Measurements from ENCODE around the gene ANKRD28. TPM values are rescaled to one million over a fixed set of nuclear protein-coding genes. Genes with fewer than 3 reads are reported as not detected.

ANKRD28 gene
- total RNA-seq, 1 experiment from 2014 or later = 47.5 TPM

DNA sequence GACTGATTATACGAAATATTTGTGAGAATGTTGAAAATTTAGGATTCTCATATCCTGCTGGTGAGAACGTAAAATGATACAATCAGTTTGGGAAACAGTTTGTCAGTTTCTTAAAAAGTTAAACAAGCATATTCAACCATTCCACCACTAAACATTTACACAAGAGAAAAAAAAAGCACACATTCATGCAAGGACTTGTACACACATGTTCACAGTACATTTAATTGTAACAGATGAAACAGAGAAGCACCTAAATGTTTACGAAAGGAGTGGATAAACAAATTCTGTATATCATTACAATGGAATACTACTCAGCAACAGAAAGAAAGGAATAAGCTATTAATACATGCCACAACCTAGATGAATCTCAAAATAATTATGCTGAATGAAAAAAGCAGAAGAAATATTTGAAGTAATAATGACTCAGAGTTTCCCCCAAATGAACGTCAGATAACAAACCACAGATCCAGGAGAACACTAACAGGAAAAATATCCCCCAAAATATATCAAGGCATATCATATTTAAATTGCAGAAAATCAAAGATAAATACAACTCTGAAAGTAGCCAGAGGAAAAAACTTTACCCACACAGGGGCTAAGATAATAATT is 14.3 kb downstream of the ANKRD28 start:
- POLR2A ChIA-PET = no interaction called here
- Histone ChIP-seq H3K79me2 (ENCODE audit: insufficient read depth, low read length) (peaks cover 57% of the 10 kb centered on the region), H3K27me3 (ENCODE audit: insufficient read depth, low read length) (no peaks in the 10 kb centered on the region), H3K4me1 (ENCODE audit: control insufficient read depth in 1 of 2, insufficient read depth in 2 of 2, low read length in 2 of 2) (peaks cover 2 to 15% of the 10 kb centered on the region in 2 experiments; a peak in 3 of 4 replicates), H3K4me2 (ENCODE audit: low read length) (peak overlapping the region; percentile 7; the same call in 1 of the 2 replicates), H3K9ac (ENCODE audit: low read length) (no peak overlapping the region), H3K36me3 (ENCODE audit: control insufficient read depth in 1 of 2, insufficient read depth in 2 of 2, low read length in 2 of 2) (no peaks in the 10 kb centered on the region), H2AFZ (ENCODE audit: low read depth, low read length, poor library complexity, severe bottlenecking) (no peak overlapping the region), H3K9me3 (ENCODE audit: control insufficient read depth in 1 of 2, insufficient read depth in 1 of 2, low read depth in 1 of 2, low read length in 2 of 2) (no peaks in the 10 kb centered on the region), H3K27ac (ENCODE audit: low read depth, low read length) (no peak overlapping the region), H3K4me3 (replicated peaks in 1 of 2; ENCODE audit: low read depth in 1 of 2, low read length in 2 of 2) (no peak overlapping the region), H3K9me2 (ENCODE audit: insufficient read depth) (no peaks in the 10 kb centered on the region), H4K20me1 (ENCODE audit: insufficient read depth) (no peaks in the 10 kb centered on the region)
- CTCF ChIA-PET = no interaction called here
- 0 out of 2 replicates have a peak, but pooled peaks have one; percentile 11 for TF ChIP-seq JUND (IDR thresholded peaks at IDR 0.05)
- TF ChIP-seq FOSL1 (IDR thresholded peaks at IDR 0.05; ENCODE audit: low read depth) = peak; percentile 46; the same call in 1 of the 2 replicates
- TF ChIP-seq EZH2phosphoT487 (IDR thresholded peaks at IDR 0.05; ENCODE audit: borderline replicate concordance) = no peak
- BruUV-seq (replicated peaks) = no TSS peak
- ATAC-seq = no peak
- intact Hi-C loops (cut with micrococcal nuclease) = no loop called here
- RAD21 ChIA-PET (ENCODE audit: low non-redundant PET in 1 of 2, low total read pairs in 2 of 2, uncharacterized antibody in 2 of 2, unreplicated experiment in 2 of 2) = no interaction called here
- DNase-seq (ENCODE audit: low read depth, low spot score) = no peak

DNA sequence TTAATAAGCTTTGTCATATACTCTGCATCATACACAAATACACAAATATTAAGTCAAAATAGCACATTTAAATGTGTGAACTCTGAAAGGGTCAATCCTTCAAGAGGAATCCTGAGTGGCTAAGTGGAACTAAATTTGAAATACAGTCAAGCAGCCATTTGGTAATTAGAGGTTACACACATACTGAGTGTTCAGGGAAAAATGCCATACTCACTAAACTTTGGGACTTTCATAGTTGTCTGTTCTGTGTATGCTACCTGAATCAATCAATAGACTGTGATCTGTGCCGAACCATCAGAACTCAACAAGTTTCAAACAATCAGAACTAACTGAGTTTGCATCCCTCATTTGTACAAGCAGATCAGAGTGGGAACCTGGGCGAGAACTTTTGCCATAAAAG is 15.3 kb downstream of the ANKRD28 start:
- H3K27ac ChIP-seq (ENCODE audit: low read depth, low read length) = no peak overlapping the region
- no peak overlapping the region for H3K4me3 ChIP-seq (replicated peaks in 1 of 2; ENCODE audit: low read depth in 1 of 2, low read length in 2 of 2)
- DNase-seq (ENCODE audit: low read depth, low spot score) (no peak), ATAC-seq (no peak)
- no peaks in the 10 kb centered on the region for H3K9me3 ChIP-seq (ENCODE audit: control insufficient read depth in 1 of 2, insufficient read depth in 1 of 2, low read depth in 1 of 2, low read length in 2 of 2)
- TF ChIP-seq SRF (IDR thresholded peaks at IDR 0.05; ENCODE audit: low read depth) = no peak
- RAD21 ChIA-PET (ENCODE audit: low non-redundant PET in 1 of 2, low total read pairs in 2 of 2, uncharacterized antibody in 2 of 2, unreplicated experiment in 2 of 2) = no interaction called here
- no peak overlapping the region for H3K9ac ChIP-seq (ENCODE audit: low read length)
- no peak overlapping the region for H3K4me2 ChIP-seq (ENCODE audit: low read length)
- intact Hi-C loops (cut with micrococcal nuclease) = no loop called here
- no TSS peak for BruUV-seq (replicated peaks)
- CTCF ChIA-PET = no interaction called here
- H3K4me1 ChIP-seq (ENCODE audit: control insufficient read depth in 1 of 2, insufficient read depth in 2 of 2, low read length in 2 of 2) = peaks cover 2 to 17% of the 10 kb centered on the region in 2 experiments; a peak in 3 of 4 replicates
- H3K9me2 ChIP-seq (ENCODE audit: insufficient read depth) = no peaks in the 10 kb centered on the region
- peaks cover 59% of the 10 kb centered on the region for H3K79me2 ChIP-seq (ENCODE audit: insufficient read depth, low read length)
- POLR2A ChIA-PET = no interaction called here
- no peaks in the 10 kb centered on the region for H3K36me3 ChIP-seq (ENCODE audit: control insufficient read depth in 1 of 2, insufficient read depth in 2 of 2, low read length in 2 of 2)
- no peak overlapping the region for H2AFZ ChIP-seq (ENCODE audit: low read depth, low read length, poor library complexity, severe bottlenecking)
- no peaks in the 10 kb centered on the region for H4K20me1 ChIP-seq (ENCODE audit: insufficient read depth)
- H3K27me3 ChIP-seq (ENCODE audit: insufficient read depth, low read length) = no peaks in the 10 kb centered on the region
